HepG2 (cell line): ENCODE results near the gene CYB5A.

Experiments used
- ESRRA ChIP-seq: sonication (generic); formaldehyde crosslinking; IDR thresholded peaks from 2 replicates; pipeline ENCODE4 v1.5.1; 2020; ENCODE audit warnings: mild to moderate bottlenecking, low read depth, missing genetic modification reagents
- ZNF20 ChIP-seq: sonication (generic); formaldehyde crosslinking; IDR thresholded peaks from 2 replicates; pipeline ENCODE4 v1.4.0; 2020; ENCODE audit warnings: mild to moderate bottlenecking, moderate library complexity, missing genetic modification reagents
- ZNF224 ChIP-seq: sonication (generic); formaldehyde crosslinking; IDR thresholded peaks from 2 replicates; pipeline ENCODE4 v1.5.0; 2020; ENCODE audit warnings: mild to moderate bottlenecking, missing genetic modification reagents
- ZNF232 ChIP-seq: sonication (generic); formaldehyde crosslinking; IDR thresholded peaks from 2 replicates; pipeline ENCODE4 v1.4.0; 2020; ENCODE audit warnings: missing genetic modification reagents, borderline replicate concordance

GRCh38 chr18:74219056-74219455, 72.7 kb downstream of the CYB5A start:
- TF ChIP-seq ESRRA (CRISPR knock-in tag), result no peak
- TF ChIP-seq ZNF232, result no peak
- no peak for TF ChIP-seq ZNF224 (CRISPR knock-in tag)
- TF ChIP-seq ZNF20 (CRISPR knock-in tag), result no peak
